OCI-LY1 (cell line): ENCODE measurements around the gene F5.

ENCODE experiments used
- EZH2 ChIP-seq: fragments of 200-600 bp; sonication (generic), shearing (Covaris generic); IDR thresholded peaks from 2 replicates; pipeline ENCODE4 v1.8.0; 2017; ENCODE audit warnings: borderline replicate concordance, mixed run types, mild to moderate bottlenecking, antibody characterized with exemption, low read length, moderate library complexity, mixed read lengths
- TF ChIP-seq, protein P1 (sequence below): fragments of 200-600 bp; sonication (generic), shearing (Covaris generic); IDR thresholded peaks from 2 replicates; pipeline ENCODE4 v1.5.1; 2017; ENCODE audit warnings: mild to moderate bottlenecking, antibody characterized with exemption, low read length, moderate library complexity, mixed read lengths

DNA sequence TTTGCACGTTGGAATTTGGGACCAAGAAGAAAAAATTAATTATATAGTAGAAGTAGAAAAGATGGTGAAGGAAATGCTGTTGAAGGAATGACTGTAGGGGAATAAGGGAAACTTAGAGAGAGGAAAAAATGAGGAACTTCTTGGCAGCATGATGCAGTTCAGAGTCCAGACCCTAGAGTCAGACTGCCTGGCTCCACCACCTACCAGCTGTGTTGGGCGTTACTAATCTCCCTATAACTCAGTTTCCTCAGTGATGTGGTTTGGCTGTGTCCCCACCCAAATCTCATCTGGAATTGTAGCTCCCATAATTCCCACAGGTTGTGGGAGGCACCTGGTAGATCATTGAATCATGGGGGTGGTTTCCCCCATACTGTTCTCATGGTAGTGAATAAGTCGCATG, 45.0 kb upstream of the F5 start:
- TF ChIP-seq, protein P1, sequence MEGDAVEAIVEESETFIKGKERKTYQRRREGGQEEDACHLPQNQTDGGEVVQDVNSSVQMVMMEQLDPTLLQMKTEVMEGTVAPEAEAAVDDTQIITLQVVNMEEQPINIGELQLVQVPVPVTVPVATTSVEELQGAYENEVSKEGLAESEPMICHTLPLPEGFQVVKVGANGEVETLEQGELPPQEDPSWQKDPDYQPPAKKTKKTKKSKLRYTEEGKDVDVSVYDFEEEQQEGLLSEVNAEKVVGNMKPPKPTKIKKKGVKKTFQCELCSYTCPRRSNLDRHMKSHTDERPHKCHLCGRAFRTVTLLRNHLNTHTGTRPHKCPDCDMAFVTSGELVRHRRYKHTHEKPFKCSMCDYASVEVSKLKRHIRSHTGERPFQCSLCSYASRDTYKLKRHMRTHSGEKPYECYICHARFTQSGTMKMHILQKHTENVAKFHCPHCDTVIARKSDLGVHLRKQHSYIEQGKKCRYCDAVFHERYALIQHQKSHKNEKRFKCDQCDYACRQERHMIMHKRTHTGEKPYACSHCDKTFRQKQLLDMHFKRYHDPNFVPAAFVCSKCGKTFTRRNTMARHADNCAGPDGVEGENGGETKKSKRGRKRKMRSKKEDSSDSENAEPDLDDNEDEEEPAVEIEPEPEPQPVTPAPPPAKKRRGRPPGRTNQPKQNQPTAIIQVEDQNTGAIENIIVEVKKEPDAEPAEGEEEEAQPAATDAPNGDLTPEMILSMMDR, result no peak
- TF ChIP-seq EZH2, result no peak
